ENCODE results near the gene DLK1. TPM values are rescaled to one million over a fixed set of nuclear protein-coding genes. Genes with fewer than 3 reads are reported as not detected.

Gene DLK1
- total and polyA plus RNA-seq, 2 of the 13 experiments (the other 11 are each of a cell fraction or from before 2014, with no cell fraction given): 95.5 to 312 TPM

DNA sequence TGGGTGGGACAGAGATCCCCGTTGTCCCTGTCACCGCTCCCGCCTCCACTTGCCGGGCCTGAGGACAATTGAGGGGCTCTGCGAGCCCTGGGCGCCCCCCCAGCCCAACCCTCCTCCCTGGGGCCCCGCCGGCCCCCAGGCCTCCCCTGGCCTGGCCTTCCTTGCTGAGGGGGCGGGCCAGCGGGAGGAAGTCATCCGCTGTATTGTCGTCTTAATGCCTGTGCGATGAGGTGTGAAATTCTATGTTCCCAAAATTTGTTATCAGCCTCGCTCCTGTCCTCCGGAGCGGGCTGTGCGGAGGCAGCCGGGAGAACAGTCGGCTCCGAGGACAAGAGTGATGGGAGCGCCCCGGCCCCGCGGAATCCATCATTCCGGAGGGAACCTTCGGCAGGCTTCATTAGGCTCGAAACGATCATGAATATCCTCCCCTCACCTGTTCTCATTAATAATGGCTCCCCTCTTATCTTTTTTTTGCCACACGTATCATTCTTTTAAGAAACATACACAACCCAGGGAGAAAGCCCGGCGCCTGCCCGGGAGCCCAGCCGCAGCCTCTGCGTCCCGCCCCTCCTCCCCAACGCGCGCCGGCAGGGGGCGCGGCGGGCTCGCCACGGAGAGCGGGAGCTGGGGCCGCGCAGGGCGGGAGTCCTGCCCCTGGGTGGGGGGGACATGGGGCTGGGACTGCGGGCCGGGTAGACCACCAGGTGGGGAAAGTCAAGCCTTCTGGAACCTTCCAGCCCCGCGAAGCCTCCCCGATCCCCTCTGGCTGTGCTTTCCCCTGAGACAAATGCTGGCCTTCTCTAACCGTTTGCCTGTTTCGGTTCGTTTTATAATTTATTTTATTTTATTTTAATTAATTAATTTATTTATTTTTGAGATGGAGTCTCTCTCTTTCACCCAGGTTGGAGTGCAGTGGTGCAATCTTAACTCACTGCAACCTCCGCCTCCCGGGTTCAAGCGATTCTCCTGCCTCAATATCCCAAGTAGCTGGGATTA lies 17.1 kb upstream of the DLK1 start:
- Histone ChIP-seq H3K27me3 (ENCODE audit: control insufficient read depth in 1 of 2, insufficient read depth in 2 of 2, low read length in 2 of 2) (peaks cover 0 to 5% of the 10 kb centered on the region in 2 experiments; a peak in 2 of 5 replicates), H2AFZ (ENCODE audit: low read length) (no peak overlapping the region), H3K36me3 (replicated peaks in 1 of 2; ENCODE audit: control insufficient read depth in 1 of 2, insufficient read depth in 2 of 2, low read length in 2 of 2) (no peaks in the 10 kb centered on the region), H3K9me3 (ENCODE audit: low read length) (no peaks in the 10 kb centered on the region), H3K9ac (ENCODE audit: insufficient read depth, low read depth, low read length) (no peak overlapping the region), H3K27ac (ENCODE audit: extremely low read length, insufficient read depth, low read length) (no peak overlapping the region), H3K4me2 (ENCODE audit: low read depth, low read length) (no peak overlapping the region), H3K4me1 (ENCODE audit: insufficient read depth, low read length) (peaks cover 58% of the 10 kb centered on the region), H4K20me1 (ENCODE audit: insufficient read depth, low read length) (no peaks in the 10 kb centered on the region), H3K79me2 (ENCODE audit: insufficient read depth, low read length) (no peaks in the 10 kb centered on the region), H3K4me3 (replicated peaks in 1 of 3; ENCODE audit: insufficient read depth in 1 of 3, low read depth in 2 of 3, low read length in 3 of 3) (no peak overlapping the region)
- DNase-seq (ENCODE audit: low spot score) (no peak), FAIRE-seq (no peak), ATAC-seq (no peak)
- no TSS peak for BruUV-seq (replicated peaks)
- ChIA-PET POLR2A (no interaction called here), CTCF (ENCODE audit: low intra/inter-chr PET ratio, low total read pairs) (interaction anchor here (1.0 kb wide), 1 partner anchor 193 kb away, joined by 3 read pairs; no protein-coding TSS in a partner anchor)
- in situ Hi-C loops (cut with HindIII; ENCODE audit: extremely low pct_ligation_motif_present, low pct_unique_long_range_greater_than_20kb): no loop called here
- WGBS (ENCODE audit: low lambda C conversion rate): 97% methylated on average over 53 of the region's 59 CpGs
- no peak for TF ChIP-seq SNAPC2 (CRISPR knock-in tag; IDR thresholded peaks at IDR 0.05)
- TF ChIP-seq ZSCAN29 (CRISPR knock-in tag; conservative IDR thresholded peaks at IDR 0.05): no peak
- TF ChIP-seq IRF9 (CRISPR knock-in tag; IDR thresholded peaks at IDR 0.05; ENCODE audit: borderline replicate concordance): no peak
- no peak for TF ChIP-seq SMC3 (IDR thresholded peaks at IDR 0.05; ENCODE audit: low read length)
- no peak for TF ChIP-seq RBAK (CRISPR knock-in tag; IDR thresholded peaks at IDR 0.05)
- TF ChIP-seq PAXIP1 (CRISPR knock-in tag; conservative IDR thresholded peaks at IDR 0.05): no peak
- TF ChIP-seq, protein P1, sequence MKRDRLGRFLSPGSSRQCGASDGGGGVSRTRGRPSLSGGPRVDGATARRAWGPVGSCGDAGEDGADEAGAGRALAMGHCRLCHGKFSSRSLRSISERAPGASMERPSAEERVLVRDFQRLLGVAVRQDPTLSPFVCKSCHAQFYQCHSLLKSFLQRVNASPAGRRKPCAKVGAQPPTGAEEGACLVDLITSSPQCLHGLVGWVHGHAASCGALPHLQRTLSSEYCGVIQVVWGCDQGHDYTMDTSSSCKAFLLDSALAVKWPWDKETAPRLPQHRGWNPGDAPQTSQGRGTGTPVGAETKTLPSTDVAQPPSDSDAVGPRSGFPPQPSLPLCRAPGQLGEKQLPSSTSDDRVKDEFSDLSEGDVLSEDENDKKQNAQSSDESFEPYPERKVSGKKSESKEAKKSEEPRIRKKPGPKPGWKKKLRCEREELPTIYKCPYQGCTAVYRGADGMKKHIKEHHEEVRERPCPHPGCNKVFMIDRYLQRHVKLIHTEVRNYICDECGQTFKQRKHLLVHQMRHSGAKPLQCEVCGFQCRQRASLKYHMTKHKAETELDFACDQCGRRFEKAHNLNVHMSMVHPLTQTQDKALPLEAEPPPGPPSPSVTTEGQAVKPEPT (CRISPR knock-in tag; IDR thresholded peaks at IDR 0.05; ENCODE audit: low read depth): no peak
- TF ChIP-seq ZNF30 (CRISPR knock-in tag; IDR thresholded peaks at IDR 0.05): no peak
- no peak for TF ChIP-seq ZNF780A (CRISPR knock-in tag; IDR thresholded peaks at IDR 0.05)
- intact Hi-C loops (cut with micrococcal nuclease; ENCODE audit: unreplicated experiment): loop anchor here (2.0 kb wide), 1 partner anchor 191 kb away; no protein-coding TSS in a partner anchor
